NCI-H524 treated with DMSO at 0.1 percent for 48 hours (cell line): ENCODE measurements around the gene ARHGAP26.

Source experiments
- DNase-seq: peaks from one replicate; lab custom pipeline; 2025; lab: John Stamatoyannopoulos, UW

The ARHGAP26 gene

GRCh38 chr5:143120460-143121134 lies 350.4 kb downstream of the ARHGAP26 start:
- peak; percentile 44 for DNase-seq

- no peak for DNase-seq
Observed at GRCh38 chr5:143121135-143121475, 350.9 kb downstream of the ARHGAP26 start.

GRCh38 chr5:143124593-143124992 lies 354.4 kb downstream of the ARHGAP26 start:
- DNase-seq: no peak

DNA sequence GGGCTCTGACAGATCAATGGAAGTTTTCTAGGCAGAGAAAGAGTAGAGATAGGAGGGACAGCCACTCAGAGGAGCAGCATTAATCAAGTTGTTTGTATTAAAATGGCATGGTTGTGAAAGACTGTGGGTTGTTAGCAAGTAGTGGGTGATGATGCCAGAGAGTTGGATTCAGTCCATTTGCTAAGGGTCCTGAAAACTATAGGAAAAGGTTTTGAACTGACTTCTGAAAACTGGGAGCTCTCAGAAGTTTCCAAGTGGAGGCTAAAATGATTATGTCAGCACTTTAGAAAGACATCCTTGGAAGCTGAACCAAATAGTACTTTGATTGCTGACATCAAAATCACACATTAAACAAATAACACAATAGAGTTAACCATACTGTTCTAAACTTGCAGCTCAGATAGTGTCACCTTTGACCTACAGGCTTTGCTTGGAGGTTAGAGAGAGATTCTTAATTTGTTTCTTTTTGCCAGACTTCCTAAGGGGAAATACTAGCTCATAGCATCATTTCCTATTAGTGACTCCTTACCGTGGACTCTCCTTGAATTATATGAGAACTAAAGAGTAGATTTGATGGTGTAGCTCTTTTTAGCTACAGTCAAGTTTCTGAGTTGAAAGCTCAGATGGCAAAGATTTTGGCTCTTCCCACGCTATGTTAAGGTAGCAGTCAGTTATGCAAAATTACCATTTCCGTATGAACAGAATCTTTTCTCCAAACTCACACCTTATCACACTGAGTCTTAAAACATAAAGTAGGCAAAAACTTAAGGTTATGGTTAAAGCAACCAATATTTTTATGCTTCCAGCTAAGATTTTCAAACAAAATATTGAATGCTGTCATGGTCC lies 356.2 kb downstream of the ARHGAP26 start:
- no peak for DNase-seq

DNA sequence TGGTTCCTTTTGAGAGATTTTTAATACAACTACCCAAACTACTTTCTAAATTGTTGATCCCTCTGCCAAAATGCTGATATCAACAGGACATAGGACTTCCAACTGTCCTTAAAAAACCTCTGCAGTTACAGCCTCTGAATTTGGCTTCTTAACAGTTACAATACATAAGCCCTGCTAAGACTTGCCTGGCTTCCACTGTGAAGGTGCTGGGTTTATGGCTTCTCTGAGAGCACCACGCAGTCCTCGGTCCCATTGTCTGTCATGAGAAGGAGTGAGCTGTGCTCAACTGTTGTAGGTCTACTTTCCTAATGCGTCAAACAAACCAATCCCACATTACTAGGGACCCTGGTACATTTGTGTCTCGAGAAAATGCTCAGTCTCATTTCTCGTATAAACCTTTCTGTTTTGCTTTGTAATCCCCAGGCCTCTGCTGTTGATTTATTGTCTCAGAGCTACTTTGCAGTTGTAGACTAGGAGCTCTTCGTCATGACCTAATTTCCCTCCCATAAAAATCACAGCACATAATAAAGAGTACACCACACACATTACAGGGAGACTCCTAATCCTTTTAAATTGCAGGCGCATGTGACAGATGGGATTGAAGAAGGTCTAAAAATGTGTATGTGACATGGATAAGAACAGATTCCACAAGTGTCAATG lies 358.4 kb downstream of the ARHGAP26 start:
- DNase-seq: peak; percentile 85

GRCh38 chr5:143129203-143129602 lies 359.0 kb downstream of the ARHGAP26 start:
- DNase-seq: no peak

DNA sequence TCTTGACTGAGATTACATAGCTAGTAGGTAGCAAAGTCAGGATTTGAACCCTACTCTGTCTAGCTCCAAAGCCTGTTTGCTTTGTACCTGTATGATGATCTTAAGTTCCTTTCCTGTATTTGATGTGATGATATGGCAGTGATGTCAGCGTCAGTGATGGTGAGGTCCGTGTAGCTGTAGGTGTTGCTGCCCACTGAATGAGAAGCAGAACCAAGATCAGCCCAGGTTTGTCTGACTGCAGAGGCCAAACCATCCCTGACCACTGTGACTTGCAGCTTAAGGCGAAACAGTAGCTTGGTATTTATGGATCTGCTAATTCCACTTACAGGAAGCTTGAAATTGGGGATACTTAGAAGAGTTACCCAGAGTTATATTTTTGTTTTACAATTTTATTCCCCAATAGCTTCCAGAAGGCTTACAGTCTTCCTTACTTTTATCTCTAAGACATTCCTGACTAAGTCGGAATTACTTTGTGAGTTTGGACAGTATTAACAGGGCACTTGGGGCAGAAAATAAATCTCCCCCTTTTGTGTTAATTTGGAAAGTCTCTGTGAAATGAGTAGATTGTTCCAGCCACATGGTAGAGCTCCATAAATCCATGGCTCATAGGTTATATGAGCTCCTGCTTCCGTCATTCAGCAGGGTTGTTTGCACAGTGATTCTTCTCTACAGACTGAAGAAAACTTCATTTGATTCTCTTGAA lies 359.9 kb downstream of the ARHGAP26 start:
- no peak for DNase-seq

DNA sequence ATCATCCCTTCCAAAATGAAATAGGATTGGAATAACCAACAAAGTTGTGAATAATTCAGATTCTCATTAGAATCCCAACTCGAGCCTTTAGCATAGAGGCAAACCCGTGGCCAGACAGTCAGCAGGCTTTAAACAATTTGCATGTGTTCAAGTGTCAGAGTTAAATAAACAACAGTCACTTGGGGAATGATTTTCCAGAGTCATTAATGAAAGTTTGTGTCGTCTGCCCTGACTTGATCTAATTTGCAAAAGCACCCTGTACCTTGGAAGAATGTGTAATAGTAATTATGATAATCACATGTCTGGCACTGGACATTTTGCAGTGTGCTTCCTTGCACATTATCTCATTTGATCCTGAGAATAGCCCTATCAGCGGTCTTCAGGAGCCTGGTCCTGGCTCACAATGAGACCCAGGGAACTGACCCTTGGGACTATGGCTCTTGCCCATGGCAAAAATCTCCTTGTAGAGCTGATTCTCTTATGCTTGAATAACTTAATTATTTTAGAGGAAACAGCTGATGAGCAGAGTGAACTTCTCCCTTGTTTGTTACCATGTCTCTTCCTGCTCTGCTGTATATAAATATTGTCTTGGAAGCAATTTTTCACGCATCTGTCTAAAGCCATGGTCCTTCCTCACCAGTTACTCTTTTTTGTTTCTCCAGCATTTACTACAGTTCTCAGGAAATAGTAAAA lies 360.6 kb downstream of the ARHGAP26 start:
- DNase-seq: no peak

DNA sequence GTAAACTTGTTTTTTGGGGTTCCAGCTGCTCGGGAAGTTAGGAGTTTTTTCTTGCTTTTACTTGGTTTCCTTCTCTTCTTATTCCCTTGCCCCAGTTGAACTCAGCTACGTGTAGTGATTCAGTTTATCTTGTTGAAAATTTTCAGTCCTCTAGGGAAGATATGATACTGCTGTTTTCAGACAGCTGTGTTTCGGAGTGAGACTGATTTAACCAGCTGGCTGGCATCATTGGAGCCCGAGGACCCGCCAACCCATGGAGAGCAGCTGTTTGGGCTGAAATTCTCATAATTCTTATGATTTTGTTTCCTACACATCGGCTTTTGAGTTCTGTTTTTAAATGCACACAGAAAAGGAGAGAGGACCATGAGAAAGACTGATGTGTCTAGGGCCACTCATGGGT lies 361.8 kb downstream of the ARHGAP26 start:
- no peak for DNase-seq

DNA sequence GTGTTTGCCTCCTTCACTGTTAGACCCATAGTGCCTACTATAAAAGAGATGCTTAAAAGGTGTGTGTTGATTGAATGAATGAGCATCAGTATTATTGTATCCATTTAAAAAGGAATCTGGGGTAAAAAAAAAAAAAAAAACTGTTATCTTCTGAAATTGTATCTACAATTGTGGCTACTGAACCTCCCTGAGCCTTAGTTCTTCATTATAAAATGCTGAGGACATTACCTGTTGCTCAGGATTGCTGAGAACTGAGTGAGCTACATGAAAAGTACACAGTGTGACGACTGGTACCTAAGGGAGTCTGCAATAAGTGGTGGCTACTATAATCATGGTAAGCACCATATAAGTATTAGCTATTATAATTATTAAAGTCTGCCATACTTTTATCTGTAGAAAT lies 362.6 kb downstream of the ARHGAP26 start:
- DNase-seq: no peak

- no peak for DNase-seq
Observed at GRCh38 chr5:143133721-143134120, 363.5 kb downstream of the ARHGAP26 start.

DNA sequence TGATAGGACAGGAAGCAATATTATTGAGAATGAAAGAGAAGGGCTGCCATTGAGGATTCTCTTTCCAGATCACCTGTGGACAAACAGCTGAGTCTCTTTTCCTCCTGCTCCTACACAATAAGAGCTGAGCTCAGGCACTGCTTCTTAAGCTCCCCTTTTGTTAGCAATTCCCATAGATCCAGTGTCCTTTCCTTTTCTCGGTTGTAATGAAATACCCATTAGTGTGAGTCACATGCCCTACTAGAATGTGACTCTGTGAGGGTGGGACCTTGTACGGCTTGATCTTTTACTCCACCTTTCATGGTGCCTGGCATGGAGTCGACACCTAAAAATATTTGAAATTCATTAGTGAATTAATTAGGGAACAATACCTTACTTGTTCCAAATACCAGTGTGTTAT lies 364.1 kb downstream of the ARHGAP26 start:
- no peak for DNase-seq

GRCh38 chr5:143134900-143135299 lies 364.7 kb downstream of the ARHGAP26 start:
- DNase-seq: no peak

- no peak for DNase-seq
Observed at GRCh38 chr5:143135832-143136551, 365.8 kb downstream of the ARHGAP26 start.

GRCh38 chr5:143138839-143139238 lies 368.7 kb downstream of the ARHGAP26 start:
- DNase-seq: no peak

DNA sequence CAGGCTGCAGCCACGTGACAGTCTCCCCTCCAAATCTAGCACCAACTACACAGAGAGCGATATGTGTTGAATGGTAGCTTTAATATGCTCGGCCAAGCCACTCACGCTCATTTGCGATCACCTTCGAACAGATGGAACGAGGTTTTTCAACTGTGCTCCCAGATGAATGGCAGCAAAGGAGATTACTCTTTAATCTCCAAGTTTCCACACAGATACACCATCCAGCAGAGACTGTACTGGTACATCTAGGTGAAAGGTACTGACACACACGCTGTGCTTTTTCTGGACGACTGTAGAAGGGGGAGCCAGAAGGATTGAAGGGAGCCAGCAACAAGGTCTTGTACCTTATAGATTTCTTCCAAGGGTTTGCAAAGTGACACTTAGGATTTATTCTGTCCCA lies 369.4 kb downstream of the ARHGAP26 start:
- peak; percentile 24 for DNase-seq

GRCh38 chr5:143140492-143141203 lies 370.5 kb downstream of the ARHGAP26 start:
- no peak for DNase-seq

- DNase-seq: no peak
Observed at GRCh38 chr5:143141652-143142051, 371.5 kb downstream of the ARHGAP26 start.

DNA sequence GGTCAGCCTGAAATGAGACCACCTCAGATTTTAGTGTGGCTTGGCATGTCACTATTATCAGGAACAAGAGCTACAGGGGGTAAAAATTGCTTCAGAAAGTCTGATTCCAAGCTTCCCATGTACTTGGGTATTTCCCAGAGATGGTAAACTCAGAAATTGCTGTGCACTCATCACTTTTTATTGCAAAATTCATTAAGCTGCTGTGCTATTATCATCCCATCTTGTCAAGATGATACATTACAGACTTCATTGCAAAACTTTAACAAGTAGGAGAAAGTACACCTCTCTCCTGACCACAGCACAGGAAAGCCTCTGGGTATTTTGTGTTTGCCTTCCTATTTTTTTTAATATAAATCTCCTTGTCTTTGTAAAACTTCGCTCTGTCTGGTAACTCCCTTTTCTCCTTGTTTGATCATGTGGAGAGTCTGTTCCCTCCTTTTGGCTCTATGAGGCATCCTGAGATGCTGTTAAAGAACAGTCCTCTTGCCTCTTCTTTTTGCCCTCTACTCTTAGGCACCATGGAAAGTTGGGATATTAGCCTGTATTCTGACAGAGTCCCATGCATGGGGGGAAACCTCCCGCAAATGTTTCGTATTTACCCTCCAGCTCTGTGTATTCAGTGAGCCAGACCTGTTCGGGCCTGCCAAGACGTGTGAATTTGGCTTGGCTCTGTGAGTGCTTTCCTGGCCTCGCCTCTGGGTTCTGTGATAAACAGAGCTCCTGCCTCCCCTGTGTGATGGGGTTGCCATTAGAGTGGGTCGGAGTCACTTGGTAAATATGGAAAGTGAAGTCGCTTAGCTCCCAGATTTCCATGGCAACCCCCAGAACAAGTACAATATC lies 372.6 kb downstream of the ARHGAP26 start:
- DNase-seq: no peak

- no peak for DNase-seq
Observed at GRCh38 chr5:143143973-143144372, 373.8 kb downstream of the ARHGAP26 start.
